ENCODE measurements around the gene PFKFB2. TPM values are rescaled to one million over a fixed set of nuclear protein-coding genes. Genes with fewer than 3 reads are reported as not detected.

The PFKFB2 gene
- total RNA-seq: 1.9 and 2.2 TPM in 2 replicates

GRCh38 chr1:207052911-207053769 is at the start of gene PFKFB2:
Gene PFKFB2, plus strand, starts transcription at chr1:207053275. Its CDS starts 1,443 bp downstream, at chr1:207054718.
- H3K4me1 Mint-ChIP-seq (ENCODE audit: low read depth): peaks cover 30% of the 10 kb centered on the region
- peaks cover 7% of the 10 kb centered on the region for H3K27me3 Mint-ChIP-seq (ENCODE audit: low read depth)
- peak within 1 kb of the TSS; percentile 91 for H3K4me3 Mint-ChIP-seq (ENCODE audit: low read depth)
- no peaks in the 10 kb centered on the region for H3K9me3 Mint-ChIP-seq
- peaks cover 19% of the 10 kb centered on the region for H3K36me3 Mint-ChIP-seq (ENCODE audit: low read depth)
- intact Hi-C loops (cut with micrococcal nuclease): loop anchor here (5.0 to 10.0 kb wide), 2 partner anchors 284 to 352 kb away; no protein-coding TSS in a partner anchor
- peak within 1 kb of the TSS; percentile 75 for H3K27ac Mint-ChIP-seq
- peak; percentile 90 for DNase-seq (ENCODE audit: low spot score)

DNA sequence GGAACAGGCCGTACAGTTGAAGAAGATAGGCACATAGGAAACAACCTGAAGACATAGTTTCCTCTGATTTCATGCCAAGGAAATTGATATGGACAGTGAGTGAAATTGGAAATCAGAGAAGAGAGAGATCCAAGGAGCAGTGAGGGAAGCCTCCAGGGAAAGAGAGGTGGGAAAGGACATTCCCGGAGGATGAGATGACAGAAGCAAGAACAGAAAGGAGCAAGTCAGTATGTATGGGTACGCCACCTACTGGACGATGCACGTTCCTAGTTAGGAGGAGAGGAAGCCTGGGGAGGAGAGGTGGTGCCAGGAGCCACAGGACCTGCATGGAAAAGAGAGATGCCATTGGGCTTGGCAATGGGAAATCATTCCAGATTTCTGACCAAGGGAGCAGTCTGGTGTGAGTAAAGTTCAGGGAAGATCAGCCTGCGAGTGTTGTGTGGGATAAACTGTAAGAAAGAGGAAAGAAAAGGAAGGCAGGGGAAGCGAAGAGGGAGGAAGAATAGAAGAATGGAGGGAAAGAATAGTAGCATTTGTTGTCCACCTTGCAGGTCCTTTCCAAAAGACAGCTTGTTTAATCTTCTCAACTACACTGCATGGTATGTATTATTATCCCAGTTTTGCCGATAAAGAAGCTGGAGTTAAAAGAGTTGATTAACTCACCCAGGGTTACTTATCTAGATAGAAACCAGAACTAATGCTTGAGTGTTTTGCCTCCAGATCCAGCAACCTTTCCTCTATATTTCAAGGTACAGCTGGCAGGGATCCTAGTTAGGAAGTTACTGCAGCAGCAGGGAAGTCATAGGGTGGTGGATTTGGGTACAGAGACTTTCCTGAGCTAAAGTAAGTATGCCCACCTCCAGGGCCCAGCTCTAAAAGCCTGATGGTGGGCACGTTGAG is 47.9 kb upstream of the PFKFB2 start:
- H3K27me3 Mint-ChIP-seq (ENCODE audit: low read depth): peaks cover 24% of the 10 kb centered on the region
- no peak overlapping the region for H3K27ac Mint-ChIP-seq
- H3K36me3 Mint-ChIP-seq (ENCODE audit: low read depth): no peaks in the 10 kb centered on the region
- no peaks in the 10 kb centered on the region for H3K9me3 Mint-ChIP-seq
- no peak for DNase-seq (ENCODE audit: low spot score)
- peaks cover 2% of the 10 kb centered on the region for H3K4me1 Mint-ChIP-seq (ENCODE audit: low read depth)
- intact Hi-C loops (cut with micrococcal nuclease): loop anchor here (10.0 kb wide), 1 partner anchor 70 kb away; no protein-coding TSS in a partner anchor
- H3K4me3 Mint-ChIP-seq (ENCODE audit: low read depth): no peak overlapping the region

- intact Hi-C loops (cut with micrococcal nuclease): loop anchor here (10.0 kb wide), 1 partner anchor 69 kb away; no protein-coding TSS in a partner anchor
- DNase-seq (ENCODE audit: low spot score): no peak
- Mint-ChIP-seq H3K36me3 (ENCODE audit: low read depth) (no peaks in the 10 kb centered on the region), H3K9me3 (no peaks in the 10 kb centered on the region), H3K27me3 (ENCODE audit: low read depth) (peaks cover 27% of the 10 kb centered on the region), H3K4me1 (ENCODE audit: low read depth) (peaks cover 2% of the 10 kb centered on the region), H3K4me3 (ENCODE audit: low read depth) (no peak overlapping the region), H3K27ac (no peak overlapping the region)
Observed at GRCh38 chr1:207006083-207006482, 47.0 kb upstream of the PFKFB2 start.

DNA sequence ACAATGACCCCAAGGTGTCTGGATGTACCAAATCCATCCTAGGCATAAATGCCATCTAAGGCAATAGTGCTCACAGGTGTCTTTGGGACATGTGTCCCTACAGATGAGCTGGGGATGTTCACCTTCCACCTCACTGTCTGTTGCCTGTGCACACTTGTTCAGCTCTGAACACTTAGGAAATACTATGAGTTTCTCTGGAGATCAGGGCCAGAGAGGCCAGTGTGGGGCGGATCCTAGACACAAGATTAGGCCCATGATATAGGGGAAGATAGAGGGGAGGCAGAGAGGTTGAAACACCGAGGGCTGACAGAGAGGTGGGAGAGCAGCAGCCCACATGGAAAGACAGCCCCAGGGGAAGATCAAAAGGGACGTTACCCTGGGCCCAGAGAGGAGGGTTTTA is 46.2 kb upstream of the PFKFB2 start:
- peaks cover 30% of the 10 kb centered on the region for H3K27me3 Mint-ChIP-seq (ENCODE audit: low read depth)
- H3K9me3 Mint-ChIP-seq: no peaks in the 10 kb centered on the region
- DNase-seq (ENCODE audit: low spot score): no peak
- H3K4me3 Mint-ChIP-seq (ENCODE audit: low read depth): no peak overlapping the region
- intact Hi-C loops (cut with micrococcal nuclease): loop anchor here (10.0 kb wide), 1 partner anchor 68 kb away; no protein-coding TSS in a partner anchor
- no peaks in the 10 kb centered on the region for H3K36me3 Mint-ChIP-seq (ENCODE audit: low read depth)
- peaks cover 2% of the 10 kb centered on the region for H3K4me1 Mint-ChIP-seq (ENCODE audit: low read depth)
- no peak overlapping the region for H3K27ac Mint-ChIP-seq

GRCh38 chr1:207007352-207008033 is 45.6 kb upstream of the PFKFB2 start:
- H3K27me3 Mint-ChIP-seq (ENCODE audit: low read depth): peaks cover 36% of the 10 kb centered on the region
- H3K36me3 Mint-ChIP-seq (ENCODE audit: low read depth): no peaks in the 10 kb centered on the region
- no peak for DNase-seq (ENCODE audit: low spot score)
- peaks cover 2% of the 10 kb centered on the region for H3K4me1 Mint-ChIP-seq (ENCODE audit: low read depth)
- H3K27ac Mint-ChIP-seq: no peak overlapping the region
- no peak overlapping the region for H3K4me3 Mint-ChIP-seq (ENCODE audit: low read depth)
- intact Hi-C loops (cut with micrococcal nuclease): loop anchor here (10.0 kb wide), 1 partner anchor 67 kb away; no protein-coding TSS in a partner anchor
- no peaks in the 10 kb centered on the region for H3K9me3 Mint-ChIP-seq

- Mint-ChIP-seq H3K4me3 (ENCODE audit: low read depth) (no peak overlapping the region), H3K4me1 (ENCODE audit: low read depth) (peaks cover 2% of the 10 kb centered on the region), H3K27ac (no peak overlapping the region), H3K27me3 (ENCODE audit: low read depth) (peaks cover 46% of the 10 kb centered on the region), H3K9me3 (no peaks in the 10 kb centered on the region), H3K36me3 (ENCODE audit: low read depth) (no peaks in the 10 kb centered on the region)
- intact Hi-C loops (cut with micrococcal nuclease): loop anchor here (10.0 kb wide), 1 partner anchor 65 kb away; no protein-coding TSS in a partner anchor
- no peak for DNase-seq (ENCODE audit: low spot score)
Observed at GRCh38 chr1:207009182-207009850, 43.8 kb upstream of the PFKFB2 start.

- intact Hi-C loops (cut with micrococcal nuclease): loop anchor here (10.0 kb wide), 1 partner anchor 65 kb away; no protein-coding TSS in a partner anchor
- Mint-ChIP-seq H3K27me3 (ENCODE audit: low read depth) (peaks cover 49% of the 10 kb centered on the region), H3K4me3 (ENCODE audit: low read depth) (no peak overlapping the region), H3K9me3 (no peaks in the 10 kb centered on the region), H3K4me1 (ENCODE audit: low read depth) (no peaks in the 10 kb centered on the region), H3K27ac (no peak overlapping the region), H3K36me3 (ENCODE audit: low read depth) (no peaks in the 10 kb centered on the region)
- DNase-seq (ENCODE audit: low spot score): no peak
Observed at GRCh38 chr1:207009945-207010344, 43.1 kb upstream of the PFKFB2 start.

DNA sequence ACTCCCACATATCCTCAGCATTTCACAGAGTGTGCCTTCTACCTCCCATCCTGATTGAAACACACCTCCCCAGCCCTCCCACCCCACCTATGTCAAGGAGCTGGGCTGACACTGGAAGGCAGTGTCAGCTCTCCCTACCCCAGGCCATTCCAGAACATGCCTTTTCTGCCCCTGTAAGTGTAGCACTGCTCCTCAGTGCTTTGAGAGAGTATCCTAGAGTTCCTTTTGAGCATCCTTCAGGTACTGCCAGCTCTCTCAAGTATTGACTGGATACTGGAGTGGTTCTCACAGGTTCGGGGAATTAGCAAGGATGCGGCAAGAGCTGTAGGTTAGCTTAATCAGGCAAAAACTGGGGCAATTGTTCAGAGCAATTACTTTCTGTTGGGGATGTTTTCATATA is 42.3 kb upstream of the PFKFB2 start:
- DNase-seq (ENCODE audit: low spot score): no peak
- intact Hi-C loops (cut with micrococcal nuclease): no loop called here
- Mint-ChIP-seq H3K27me3 (ENCODE audit: low read depth) (peaks cover 49% of the 10 kb centered on the region), H3K4me3 (ENCODE audit: low read depth) (no peak overlapping the region), H3K27ac (no peak overlapping the region), H3K9me3 (no peaks in the 10 kb centered on the region), H3K4me1 (ENCODE audit: low read depth) (no peaks in the 10 kb centered on the region), H3K36me3 (ENCODE audit: low read depth) (no peaks in the 10 kb centered on the region)

GRCh38 chr1:207013321-207014085 is 39.6 kb upstream of the PFKFB2 start:
- Mint-ChIP-seq H3K4me3 (ENCODE audit: low read depth) (no peak overlapping the region), H3K9me3 (no peaks in the 10 kb centered on the region), H3K27me3 (ENCODE audit: low read depth) (peaks cover 36% of the 10 kb centered on the region), H3K27ac (no peak overlapping the region), H3K4me1 (ENCODE audit: low read depth) (peaks cover 3% of the 10 kb centered on the region), H3K36me3 (ENCODE audit: low read depth) (no peaks in the 10 kb centered on the region)
- intact Hi-C loops (cut with micrococcal nuclease): no loop called here
- no peak for DNase-seq (ENCODE audit: low spot score)

DNA sequence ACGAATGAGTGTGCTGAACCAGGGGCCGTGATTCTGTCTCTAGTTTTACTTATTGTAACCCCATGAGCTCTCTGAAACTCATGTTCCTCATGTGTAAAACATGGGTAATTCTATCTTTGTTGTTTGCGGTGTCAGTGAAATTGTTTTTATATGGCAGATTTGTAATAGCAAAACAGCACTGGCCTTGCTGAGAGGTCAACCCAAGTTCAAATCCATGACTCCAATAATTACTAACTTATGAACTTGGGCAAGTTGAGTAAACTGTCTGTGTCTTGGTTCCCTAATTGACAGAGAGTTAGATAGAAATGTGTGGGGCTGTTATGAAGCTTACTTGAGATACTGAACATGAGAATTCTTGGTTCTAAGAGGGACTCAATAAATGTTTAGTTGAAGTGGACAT is 38.3 kb upstream of the PFKFB2 start:
- DNase-seq (ENCODE audit: low spot score): no peak
- Mint-ChIP-seq H3K9me3 (no peaks in the 10 kb centered on the region), H3K4me3 (ENCODE audit: low read depth) (no peak overlapping the region), H3K27ac (no peak overlapping the region), H3K36me3 (ENCODE audit: low read depth) (no peaks in the 10 kb centered on the region), H3K4me1 (ENCODE audit: low read depth) (peaks cover 3% of the 10 kb centered on the region), H3K27me3 (ENCODE audit: low read depth) (peaks cover 38% of the 10 kb centered on the region)
- intact Hi-C loops (cut with micrococcal nuclease): no loop called here

DNA sequence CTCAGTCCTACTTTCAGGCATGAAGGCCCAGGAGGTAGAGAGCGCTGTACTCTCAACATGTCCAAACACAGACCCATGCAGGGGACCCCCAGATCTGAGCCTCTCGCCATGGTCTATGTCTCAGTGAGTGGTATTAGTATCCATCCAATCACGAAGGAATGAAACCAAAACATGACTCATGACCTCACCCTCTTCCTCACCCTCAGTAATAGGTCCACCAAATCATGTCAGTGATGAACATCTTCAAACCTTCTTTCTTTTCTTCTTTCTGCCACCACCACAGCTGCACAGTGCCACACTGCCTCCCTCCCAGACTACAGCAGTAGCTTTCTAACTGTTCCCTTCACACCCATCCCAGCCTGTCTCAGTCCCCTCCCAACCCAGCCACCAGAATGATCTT is 37.3 kb upstream of the PFKFB2 start:
- Mint-ChIP-seq H3K27ac (no peak overlapping the region), H3K27me3 (ENCODE audit: low read depth) (peaks cover 37% of the 10 kb centered on the region), H3K36me3 (ENCODE audit: low read depth) (no peaks in the 10 kb centered on the region), H3K4me1 (ENCODE audit: low read depth) (peaks cover 4% of the 10 kb centered on the region), H3K9me3 (no peaks in the 10 kb centered on the region), H3K4me3 (ENCODE audit: low read depth) (no peak overlapping the region)
- no peak for DNase-seq (ENCODE audit: low spot score)
- intact Hi-C loops (cut with micrococcal nuclease): no loop called here
